Inflammatory macrophage treated with lipopolysaccharide for 1 hour (primary cell): ENCODE data around the gene ZNF324B.
"Not testable (repeated sequence)": the region's sequence is repeated elsewhere in the genome, so short reads cannot be mapped to it uniquely, and the experiment has no call there.

Experiments used
- DNase-seq, 2 donors: peaks; one replicate each; pipeline ENCODE4 v3.0.0-alpha.2; 2020 to 2022

ZNF324B gene

DNA sequence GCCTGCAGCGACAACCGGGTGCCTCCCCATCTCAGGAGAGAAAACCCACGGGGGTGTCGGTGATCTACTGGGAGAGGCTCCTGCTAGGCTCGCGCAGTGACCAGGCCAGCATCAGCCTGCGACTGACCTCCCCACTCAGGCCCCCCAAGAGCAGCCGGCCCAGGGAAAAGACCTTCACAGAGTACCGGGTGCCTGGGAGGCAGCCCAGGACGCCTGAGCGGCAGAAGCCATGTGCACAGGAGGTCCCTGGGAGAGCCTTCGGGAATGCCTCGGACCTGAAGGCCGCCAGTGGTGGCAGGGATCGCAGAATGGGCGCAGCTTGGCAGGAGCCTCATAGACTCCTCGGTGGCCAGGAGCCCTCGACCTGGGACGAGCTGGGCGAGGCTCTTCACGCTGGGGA is 3.9 kb downstream of the ZNF324B start:
- no peak for DNase-seq

DNA sequence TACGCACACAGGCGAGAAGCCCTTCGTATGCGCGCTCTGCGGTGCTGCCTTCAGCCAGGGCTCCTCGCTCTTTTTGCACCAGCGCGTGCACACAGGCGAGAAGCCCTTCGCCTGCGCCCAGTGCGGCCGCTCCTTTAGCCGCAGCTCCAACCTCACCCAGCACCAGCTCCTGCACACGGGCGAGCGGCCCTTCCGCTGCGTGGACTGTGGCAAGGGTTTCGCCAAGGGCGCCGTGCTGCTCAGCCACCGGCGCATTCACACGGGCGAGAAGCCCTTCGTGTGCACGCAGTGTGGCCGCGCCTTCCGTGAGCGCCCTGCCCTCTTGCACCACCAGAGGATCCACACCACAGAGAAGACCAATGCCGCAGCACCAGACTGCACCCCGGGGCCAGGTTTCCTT is 4.7 kb downstream of the ZNF324B start:
- no peak for DNase-seq

DNA sequence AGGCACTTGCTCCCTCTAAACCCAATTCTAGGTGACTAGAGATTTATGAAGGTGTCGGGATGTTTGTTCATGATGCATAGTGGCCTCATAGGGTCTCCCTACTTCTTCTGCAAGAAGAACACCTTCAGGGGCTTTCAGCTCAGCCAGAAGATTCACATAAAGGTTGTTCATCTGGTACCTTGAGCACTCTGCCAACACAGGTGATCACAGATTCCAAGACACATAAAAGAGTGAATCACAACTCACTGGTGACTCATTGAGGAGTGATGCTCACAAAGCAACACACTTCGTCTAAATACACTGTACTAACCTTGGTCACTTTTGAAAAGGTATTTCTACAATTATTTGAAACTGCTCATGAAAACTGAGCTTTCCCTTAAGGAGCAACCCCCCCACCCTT is 8.6 kb downstream of the ZNF324B start:
- no peak for DNase-seq

DNA sequence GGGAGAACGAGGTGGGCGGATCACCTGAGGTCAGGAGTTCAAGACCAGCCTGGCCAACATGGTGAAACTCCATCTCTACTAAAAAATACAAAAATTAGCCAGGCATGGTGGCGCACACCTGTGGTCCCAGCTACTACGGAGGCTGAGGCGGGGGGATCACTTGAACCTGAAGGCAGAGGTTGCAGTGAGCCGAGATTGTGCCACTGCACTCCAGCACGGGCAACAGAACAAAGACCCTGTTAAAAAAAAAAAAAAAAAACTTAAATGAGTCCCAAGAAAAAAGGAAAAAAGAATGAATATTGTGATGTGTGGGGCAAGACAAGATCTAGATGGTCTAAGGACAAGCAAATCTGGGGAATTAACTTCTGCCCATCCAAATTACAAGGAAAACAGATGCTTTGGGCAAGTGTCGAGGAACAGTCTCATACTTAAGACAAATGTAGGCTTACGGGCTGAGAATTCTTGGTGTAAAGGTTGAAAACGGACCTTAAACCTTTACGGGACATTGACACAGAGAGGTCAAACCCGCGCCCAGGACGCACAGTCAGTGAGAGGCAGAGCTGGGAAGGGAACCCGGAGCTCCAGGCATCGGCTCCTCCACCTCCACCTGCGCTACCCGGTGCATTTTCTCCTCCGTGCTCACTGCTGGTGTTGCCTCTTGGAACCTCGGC is 14.8 kb downstream of the ZNF324B start:
- DNase-seq: no peak

DNA sequence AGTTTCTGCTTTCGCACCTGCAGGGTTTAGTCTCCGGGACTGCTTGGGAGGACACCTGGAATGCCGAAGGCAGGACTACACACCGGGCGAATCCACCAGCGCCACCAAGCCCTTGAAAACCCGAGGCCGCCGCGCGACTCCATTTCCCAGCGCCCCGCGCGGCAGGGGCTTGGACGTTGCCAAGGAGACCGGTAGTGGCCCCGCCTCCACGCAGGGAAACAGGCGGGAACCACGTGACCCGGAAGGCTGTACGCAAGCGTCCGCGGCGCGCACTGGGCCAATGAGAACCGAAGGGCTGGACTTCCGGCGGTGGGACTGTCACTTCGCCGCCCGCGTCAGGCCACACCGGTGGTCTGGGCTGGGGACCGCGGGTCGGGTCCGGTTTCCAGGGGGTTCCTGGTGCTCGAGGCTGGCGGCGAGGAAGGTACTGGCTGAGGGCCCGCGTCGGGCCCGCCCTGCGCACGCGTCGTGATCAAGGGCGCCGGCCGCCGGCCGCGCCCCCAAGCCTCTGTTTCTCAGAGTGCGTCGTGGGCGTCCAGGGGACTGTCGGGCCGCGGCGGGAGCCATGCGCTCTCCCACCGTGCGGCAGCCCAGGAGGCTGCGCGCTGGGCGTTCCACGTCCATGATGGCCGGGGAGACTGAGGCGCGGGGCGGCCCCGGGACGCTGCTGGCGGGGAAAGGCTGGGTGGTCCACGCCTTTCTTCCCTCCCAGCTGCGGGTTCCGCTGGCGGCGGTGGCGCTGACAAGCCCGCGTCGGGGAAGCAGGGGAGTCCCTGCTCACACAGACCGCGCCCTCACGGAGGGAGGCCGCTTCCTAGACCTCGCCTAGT is 15.6 kb downstream of the ZNF324B start, which contains the start of gene ZNF324:
Gene ZNF324 (plus strand): TSS at position 321 of the 830 bp plus-strand sequence. CDS start 2,106 bp downstream, outside the sequence.
- peak; percentile 96 to 98 for DNase-seq

DNA sequence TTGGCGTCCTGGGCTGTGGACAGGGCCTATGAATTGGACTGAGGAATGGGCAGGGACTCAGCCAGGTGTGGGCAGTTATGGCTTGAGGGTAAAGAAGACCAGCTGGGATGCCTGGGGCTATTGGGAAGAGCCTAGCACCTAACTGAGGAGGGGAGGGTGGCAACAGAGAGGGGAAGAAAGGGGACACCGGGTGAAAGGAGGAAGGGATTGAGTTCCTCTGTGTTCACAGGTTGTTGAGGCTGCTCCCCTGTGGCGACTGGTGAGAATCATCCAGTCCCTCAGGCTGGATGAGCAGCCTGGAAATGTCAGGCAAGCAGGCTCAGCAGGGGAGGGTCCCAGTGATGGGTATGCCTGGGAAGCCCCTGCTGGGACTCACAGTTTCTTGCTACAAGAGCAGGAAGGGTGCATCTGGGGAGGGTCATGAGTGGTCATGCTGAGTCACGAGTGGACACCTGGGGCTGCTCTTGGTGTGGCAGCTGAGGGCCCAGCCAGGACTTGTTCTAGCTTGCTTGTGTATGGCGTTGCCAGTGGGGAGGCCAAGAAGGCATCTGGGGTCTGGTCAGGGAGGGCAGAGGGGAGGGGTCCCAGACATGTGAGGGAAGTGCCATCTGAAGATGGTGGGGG is 16.9 kb downstream of the ZNF324B start:
- DNase-seq: no peak

DNA sequence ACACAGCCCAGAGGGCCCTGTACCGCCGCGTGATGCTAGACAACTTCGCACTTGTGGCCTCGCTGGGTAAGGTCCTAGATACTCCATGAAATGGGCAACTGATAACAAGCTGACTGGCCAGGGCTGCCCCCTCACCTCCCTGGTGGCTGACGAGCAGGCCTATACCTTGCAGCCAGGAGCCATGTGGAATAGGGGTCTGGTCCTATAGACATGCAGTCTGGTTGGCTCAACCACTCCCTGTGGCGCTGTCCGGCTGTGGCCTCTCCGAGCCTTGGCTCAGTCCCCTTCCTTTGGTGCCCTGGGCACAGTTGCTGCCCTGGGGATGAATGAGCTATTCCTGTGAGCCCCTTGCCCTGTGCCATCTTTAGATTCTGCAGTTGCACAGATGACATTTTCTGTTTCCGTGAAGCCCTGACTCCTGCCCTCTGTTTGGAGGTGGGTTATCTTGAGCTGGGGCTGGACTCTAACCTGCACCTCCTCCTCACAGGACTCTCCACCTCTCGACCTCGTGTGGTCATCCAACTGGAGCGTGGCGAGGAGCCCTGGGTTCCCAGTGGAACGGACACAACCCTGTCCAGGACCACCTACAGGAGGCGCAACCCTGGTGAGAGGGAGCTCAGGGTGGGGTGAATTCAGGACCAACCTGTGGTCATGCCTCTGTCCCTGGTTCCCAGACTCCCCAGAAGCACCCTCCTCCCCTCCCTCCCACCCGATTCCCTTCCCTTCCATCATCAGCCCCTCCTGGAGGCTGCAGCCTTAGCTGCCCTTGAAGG is 18.0 kb downstream of the ZNF324B start:
- DNase-seq: no peak

DNA sequence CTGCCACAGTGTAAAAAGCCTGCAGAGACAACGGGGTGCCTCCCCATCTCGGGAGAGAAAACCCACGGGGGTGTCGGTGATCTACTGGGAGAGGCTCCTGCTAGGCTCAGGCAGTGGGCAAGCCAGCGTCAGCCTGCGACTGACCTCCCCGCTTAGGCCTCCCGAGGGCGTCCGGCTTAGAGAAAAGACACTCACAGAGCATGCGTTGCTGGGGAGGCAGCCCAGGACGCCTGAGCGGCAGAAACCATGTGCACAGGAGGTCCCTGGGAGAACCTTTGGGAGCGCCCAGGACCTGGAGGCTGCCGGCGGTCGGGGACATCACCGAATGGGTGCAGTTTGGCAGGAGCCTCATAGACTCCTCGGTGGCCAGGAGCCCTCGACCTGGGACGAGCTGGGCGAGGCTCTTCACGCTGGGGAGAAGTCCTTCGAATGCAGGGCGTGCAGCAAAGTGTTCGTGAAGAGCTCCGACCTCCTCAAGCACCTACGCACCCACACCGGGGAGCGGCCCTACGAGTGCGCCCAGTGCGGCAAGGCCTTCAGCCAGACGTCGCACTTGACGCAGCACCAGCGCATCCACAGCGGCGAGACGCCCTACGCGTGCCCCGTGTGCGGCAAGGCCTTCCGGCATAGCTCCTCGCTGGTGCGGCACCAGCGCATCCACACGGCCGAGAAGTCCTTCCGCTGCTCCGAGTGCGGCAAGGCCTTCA is 19.6 kb downstream of the ZNF324B start:
- DNase-seq: not testable (repeated sequence)

DNA sequence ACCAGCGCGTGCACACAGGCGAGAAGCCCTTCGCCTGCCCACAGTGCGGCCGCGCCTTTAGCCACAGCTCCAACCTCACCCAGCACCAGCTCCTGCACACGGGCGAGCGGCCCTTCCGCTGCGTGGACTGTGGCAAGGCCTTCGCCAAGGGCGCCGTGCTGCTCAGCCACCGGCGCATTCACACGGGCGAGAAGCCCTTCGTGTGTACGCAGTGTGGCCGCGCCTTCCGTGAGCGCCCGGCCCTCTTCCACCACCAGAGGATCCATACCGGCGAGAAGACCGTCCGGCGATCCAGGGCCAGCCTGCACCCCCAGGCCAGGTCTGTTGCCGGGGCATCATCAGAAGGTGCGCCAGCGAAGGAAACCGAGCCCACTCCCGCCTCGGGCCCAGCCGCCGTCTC is 20.3 kb downstream of the ZNF324B start:
- DNase-seq: no peak

DNA sequence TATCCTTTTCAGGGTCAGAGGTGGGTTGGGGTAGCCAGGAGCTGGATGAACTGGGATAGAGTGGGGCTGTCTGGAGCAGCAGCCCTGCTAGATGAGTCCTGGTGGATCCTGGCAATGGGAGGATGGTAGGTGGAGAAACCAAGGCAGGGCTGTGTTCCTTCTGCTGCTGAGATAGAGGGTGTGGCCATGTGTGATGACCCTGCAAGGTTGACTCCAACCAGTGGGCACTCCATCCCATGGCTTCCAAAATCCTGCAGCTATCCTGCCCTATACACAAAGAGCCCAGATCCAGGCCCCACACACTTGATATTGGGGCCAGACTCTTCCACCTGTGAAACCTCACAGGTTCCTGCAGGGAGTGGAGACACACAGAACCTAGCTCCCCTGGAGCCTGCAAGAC is 22.4 kb downstream of the ZNF324B start:
- DNase-seq: no peak

DNA sequence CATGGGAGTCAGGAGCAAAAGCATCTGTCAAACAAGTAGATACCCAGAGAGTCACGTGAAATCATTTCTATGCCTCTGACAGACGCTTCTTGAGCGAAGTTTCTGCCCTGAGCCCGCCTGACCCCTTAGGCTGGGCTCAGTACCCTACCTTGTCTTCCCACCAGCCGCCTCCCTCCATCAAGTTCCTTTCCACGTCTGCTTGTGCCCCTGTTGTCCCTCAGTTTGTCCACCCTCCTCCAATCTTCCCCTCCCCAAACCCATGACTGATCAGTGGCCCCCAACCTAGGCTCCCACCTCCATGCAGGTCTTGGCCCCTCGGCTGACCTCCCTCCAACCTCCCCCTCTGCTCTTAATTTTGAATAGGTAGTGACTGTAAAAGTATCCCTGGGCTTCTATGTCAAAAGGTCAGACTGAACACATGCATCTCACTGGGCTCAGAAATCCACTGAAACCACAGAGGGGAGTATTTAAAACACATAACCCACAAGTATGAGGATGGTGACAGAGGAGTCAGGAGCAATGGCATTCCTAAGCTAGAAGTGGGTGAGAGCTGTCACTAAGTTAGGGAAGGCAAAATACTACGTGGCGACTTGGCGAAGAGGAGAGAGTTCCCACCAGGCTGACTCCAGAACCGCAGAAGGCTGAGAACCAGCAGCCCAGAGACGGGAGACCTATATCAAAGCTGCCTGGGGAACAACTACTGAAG is 23.0 kb downstream of the ZNF324B start:
- DNase-seq: no peak

DNA sequence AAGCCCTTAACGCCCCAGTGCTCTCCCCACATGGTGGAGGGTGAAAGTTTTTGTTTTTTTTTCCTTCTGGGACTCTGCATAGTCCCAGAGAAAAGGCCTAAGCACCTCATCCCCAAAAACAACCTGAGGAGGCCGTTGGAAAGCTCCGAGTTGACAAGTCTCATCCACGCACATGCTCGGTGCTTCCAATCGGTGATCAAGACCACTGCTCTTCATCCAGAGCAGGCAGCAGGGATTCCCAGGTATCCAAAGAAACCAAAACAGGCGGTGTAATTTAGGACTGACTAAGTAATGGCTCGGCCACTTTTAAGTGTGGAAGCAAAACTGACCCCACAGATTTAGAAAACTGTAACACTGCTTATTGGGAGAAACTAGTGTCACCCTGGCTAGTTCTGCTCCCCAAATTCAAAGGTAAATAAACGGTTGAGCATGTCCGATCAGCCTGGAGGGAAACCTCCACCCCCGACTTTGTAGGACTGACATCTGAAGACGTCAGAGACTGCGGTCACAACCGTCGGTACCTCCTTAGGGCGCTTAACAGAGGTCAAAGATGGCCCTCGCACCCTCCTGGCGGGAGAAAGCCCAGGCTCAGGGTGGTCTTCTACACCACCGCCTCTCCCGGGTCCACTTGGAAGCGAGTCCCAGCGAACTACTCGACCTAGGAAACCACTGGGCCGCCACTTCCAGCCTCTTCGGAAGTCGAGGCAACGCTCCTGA is 23.7 kb downstream of the ZNF324B start:
- DNase-seq: peak in 1 of 2 donors; percentile 5

DNA sequence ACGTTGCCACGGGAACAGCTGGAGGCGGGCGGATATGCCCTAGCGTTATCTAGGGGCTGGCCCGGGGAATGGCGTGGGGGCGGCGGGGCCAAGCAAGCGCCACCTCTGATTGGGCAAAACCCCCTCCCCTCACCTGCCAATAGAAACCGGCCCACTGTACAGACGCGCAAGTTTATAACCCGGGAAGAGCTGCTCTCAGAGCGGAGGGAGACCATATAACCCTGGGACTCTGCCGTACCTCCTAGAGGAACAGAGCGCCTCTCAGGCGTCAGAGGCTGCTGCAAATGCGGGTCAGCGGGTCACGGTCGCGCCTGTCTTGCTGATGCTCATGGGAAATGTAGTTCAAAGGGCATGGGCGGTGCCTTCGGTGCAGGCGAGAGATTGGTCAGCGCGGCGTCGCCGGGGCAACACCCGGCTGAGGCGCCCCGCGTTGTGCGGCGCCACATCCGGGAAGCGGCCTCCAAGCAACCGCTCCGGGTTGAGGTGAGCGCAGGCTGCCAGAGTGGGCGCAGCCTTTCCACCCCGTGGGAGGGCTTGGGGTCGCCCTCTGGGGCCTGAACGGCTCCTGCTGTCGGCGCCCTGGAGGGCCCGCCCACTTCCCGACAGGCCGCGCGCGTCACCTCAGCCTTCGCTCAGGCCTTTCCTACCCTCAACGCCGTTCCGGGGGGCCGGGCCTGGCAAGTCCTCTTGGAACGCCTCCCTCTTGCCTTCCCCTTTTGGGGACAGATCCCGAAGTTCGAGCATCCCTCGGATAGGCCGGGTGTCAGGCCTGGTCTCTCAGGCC is 24.5 kb downstream of the ZNF324B start, which contains the start of gene ZNF446:
Gene ZNF446 (plus strand): TSS at position 639 of the 784 bp plus-strand sequence. CDS start 867 bp downstream, outside the sequence.
- DNase-seq: peak; percentile 91 to 95

DNA sequence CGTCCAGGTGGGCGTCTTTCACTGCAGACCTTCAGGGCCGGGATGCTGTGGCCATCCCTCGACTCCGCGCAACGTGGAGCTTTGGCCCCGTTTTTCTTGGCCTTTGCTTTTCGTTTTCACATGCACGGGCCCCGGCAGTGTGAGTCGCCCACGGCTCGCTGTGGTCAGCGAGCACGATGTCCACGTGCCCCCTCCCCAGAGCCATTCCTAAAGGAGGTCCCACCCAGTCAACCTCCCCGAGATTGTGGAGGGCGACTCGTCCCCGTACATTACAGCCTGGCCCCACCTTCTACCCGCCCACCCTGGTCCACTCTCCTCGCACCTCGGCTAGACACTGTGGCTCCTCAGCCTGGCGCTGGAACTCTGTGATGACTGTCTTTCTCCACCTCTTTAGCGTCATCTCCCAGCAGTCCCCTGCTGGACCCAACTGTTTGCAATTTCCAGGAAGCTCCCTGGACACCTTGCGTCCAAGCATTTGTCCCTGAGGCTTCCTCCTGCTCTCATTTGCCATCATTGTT is 25.1 kb downstream of the ZNF324B start:
- no peak for DNase-seq

DNA sequence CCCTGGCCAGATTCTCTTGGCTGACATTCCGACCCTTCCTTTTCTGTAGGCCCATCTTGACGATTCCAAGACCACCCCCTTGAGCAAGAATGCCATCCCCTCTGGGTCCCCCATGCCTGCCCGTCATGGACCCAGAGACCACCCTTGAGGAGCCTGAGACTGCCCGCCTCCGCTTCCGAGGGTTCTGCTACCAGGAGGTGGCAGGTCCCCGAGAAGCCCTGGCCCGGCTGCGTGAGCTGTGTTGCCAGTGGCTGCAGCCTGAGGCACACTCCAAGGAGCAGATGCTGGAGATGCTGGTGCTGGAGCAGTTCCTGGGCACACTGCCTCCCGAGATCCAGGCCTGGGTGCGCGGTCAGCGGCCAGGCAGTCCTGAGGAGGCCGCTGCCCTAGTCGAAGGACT is 25.7 kb downstream of the ZNF324B start:
- no peak for DNase-seq

DNA sequence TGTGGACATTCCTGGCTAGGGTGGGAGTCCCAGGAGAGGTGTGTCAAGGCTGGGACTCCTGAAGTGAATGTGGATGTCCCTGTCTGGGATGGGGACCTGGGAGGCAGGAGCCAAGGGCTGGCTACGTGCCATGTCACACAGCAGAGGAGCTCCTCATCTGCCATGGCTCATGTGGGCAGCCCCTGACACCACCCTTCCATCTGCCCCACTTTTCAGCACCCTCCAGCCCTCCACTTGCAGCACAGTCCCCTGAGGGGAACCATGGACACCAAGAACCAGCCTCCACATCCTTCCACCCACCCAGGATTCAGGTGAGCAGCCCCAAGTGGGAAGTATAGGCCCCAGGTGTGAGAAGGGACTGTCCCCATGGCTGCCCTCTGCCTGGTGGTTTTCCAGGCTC is 26.4 kb downstream of the ZNF324B start:
- no peak for DNase-seq

DNA sequence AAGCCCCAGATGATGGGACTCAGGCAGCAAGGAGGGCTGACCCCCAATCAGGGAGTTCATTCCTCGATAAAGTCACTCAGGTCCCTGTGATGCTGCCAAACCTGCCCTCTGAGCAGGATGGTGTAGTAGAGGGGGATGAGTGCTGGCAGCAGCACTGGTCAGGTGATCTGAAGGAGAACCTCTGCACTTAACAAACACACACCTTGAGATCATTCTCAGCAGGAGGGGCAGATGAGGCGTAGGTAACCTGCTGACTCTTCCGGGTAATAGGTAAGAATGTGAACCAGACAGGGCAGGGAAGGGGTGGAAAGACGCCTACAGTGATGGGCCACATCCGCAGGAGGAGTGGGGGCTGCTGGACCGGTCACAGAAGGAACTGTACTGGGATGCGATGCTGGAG is 27.9 kb downstream of the ZNF324B start:
- no peak for DNase-seq

DNA sequence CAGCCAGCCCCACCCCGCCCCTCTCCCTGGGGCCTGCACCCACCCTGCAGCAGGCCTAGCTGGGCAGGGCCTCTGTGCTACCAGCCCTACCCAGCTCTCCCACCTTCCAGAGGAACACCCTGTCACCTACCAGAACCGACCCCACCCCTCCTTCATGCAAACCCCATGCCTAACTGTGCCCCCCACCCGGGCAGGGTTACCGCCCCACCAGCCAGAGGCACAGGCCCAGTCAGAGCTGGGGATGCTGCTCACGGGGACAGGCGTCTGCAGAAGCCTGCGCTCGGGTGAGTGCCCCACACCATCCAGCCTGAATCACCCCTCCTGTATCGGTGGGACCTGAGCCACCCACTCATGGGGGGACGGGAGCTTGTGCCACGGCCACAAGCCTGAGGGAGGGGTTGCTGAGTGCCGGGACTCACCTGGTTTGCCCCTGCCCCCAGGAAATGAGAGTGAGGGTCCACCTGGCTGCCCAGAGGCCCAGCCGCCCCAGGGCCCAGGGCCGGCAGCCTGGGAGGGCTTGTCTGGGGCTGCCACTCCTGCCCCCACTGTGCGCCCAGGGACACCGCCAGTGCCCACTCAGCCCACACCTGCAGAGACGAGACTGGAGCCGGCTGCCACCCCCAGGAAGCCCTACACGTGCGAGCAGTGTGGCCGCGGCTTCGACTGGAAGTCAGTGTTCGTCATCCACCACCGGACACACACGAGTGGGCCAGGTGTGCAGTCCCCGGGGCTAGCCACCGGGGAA is 28.5 kb downstream of the ZNF324B start:
- DNase-seq: no peak

DNA sequence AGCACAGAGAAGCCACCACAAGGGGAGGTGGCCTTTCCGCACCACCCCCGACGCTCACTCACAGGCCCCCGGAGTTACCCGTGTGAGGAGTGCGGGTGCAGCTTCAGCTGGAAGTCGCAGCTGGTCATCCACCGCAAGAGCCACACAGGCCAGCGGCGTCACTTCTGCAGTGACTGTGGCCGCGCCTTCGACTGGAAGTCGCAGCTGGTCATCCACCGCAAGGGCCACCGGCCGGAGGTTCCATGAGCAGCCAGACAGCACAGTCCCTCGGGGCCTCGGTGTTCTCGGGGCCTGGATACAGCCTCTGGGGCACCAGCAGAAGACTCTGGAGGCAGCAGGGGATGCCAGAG is 29.0 kb downstream of the ZNF324B start:
- no peak for DNase-seq
